Right lobe of liver (tissue), 6 donors: ENCODE measurements around the gene FARS2. TPM values are rescaled to one million over a fixed set of nuclear protein-coding genes. Genes with fewer than 3 reads are reported as not detected.

ENCODE experiments used
- ATAC-seq, 4 donors: fragments of 200-7000 bp; cut with Tn5 transposase; one replicate each; pipeline ENCODE4 v1.9.1; 2020; ENCODE audit warnings: mild to moderate bottlenecking in 4 of 4, moderate library complexity in 4 of 4
- DNase-seq, 3 donors: peaks; one replicate each; pipeline ENCODE4 v3.0.0-alpha.2; 2020
- H3K27ac ChIP-seq, 3 donors: fragments of 200-600 bp; one replicate each; pipeline ENCODE4 v1.8.0; 2022
- H3K27me3 ChIP-seq, 2 donors: fragments of 200-600 bp; one replicate each; pipeline ENCODE4 v1.8.0; 2022
- H3K36me3 ChIP-seq, 4 donors: fragments of 200-600 bp; sonication (generic) in 1 of 4; one replicate each; pipeline versions ENCODE4 v1.5.1 to v1.8.0; 2017 to 2022; ENCODE audit warnings: control low read depth in 1 of 4
- H3K4me1 ChIP-seq, 4 donors: fragments of 200-600 bp; sonication (generic) in 1 of 4; one replicate each; pipeline versions ENCODE4 v1.5.1 to v1.8.0; 2017 to 2022; ENCODE audit warnings: control low read depth in 1 of 4
- H3K4me3 ChIP-seq, 3 donors: fragments of 200-600 bp; one replicate each; pipeline ENCODE4 v1.8.0; 2022
- H3K9me3 ChIP-seq, 4 donors: fragments of 200-600 bp; sonication (generic) in 1 of 4; one replicate each; pipeline versions ENCODE4 v1.5.1 to v1.8.0; 2017 to 2022; ENCODE audit warnings: control low read depth in 1 of 4
- CTCF ChIP-seq, 4 donors: fragments of 200-600 bp in 3 of 4; fragments of 450-650 bp in 1 of 4; IDR thresholded peaks; one replicate each; pipeline versions ENCODE4 v1.5.1 to v1.8.0; 2016 to 2022; ENCODE audit warnings: antibody characterized with exemption in 4 of 4, mild to moderate bottlenecking in 2 of 4
- POLR2A ChIP-seq: fragments of 450-650 bp; IDR thresholded peaks from one replicate; pipeline ENCODE4 v1.6.1; 2017; ENCODE audit warnings: antibody characterized with exemption, mild to moderate bottlenecking
- WGBS: methylation state at CpG from one replicate; pipeline ENCODE4 v1.1.6; 2018; ENCODE audit warnings: low coverage, low lambda C conversion rate; ENCODE audit not compliant: insufficient coverage; ENCODE audit errors: missing lambda C conversion rate; 5-methylcytosine and 5-hydroxymethylcytosine counted together
- intact Hi-C, 2 donors: fragments of 100-400 bp; cut with DNase I; formaldehyde crosslinking; loops; one replicate each; pipeline versions ENCODE4 v1.11.2 to v1.14.1; 2022
- total RNA-seq, 6 experiments: library from RNA; depleted of rRNA in 2 of 6; stranded (reverse); fragments of >200 nt in 2 of 6; fragmentation: NEBNext Ultra II Directional in 3 of 6; extraction: Animal tissue kit (Norgen Biotek cat#: 25700) in 3 of 6; gene quantifications; one replicate each; pipeline versions ENCODE4 v1.1.0 to v1.2.4, GENCODE V29; 2016 to 2023
- donor health status: DM: no; HTN: yes; CAD: no.
- donor health status: DM: no; HTN: no; CAD: no.
- donor health status: DM: no; HTN: no; CAD: no.
- donor health status: DM: no; HTN: yes; CAD: no.
- donor health status: DM: no; HTN: yes; CAD: no.

FARS2 gene
- total RNA-seq, 6 experiments from 2014 or later = 7.2 to 12.9 (median 11.7) TPM

- TF ChIP-seq CTCF (IDR thresholded peaks at IDR 0.05) (no peak), POLR2A (no peak)
- no peaks in the 10 kb centered on the region for H3K4me1 ChIP-seq
- no peaks in the 10 kb centered on the region for H3K36me3 ChIP-seq
- intact Hi-C loops = no loop called here
- no peaks in the 10 kb centered on the region for H3K27me3 ChIP-seq
- 87% methylated on average over 13 of the region's 17 CpGs for WGBS
- ATAC-seq = no peak
- no peak overlapping the region for H3K4me3 ChIP-seq
- no peak for DNase-seq
- H3K27ac ChIP-seq = no peak overlapping the region
- no peaks in the 10 kb centered on the region for H3K9me3 ChIP-seq
These were observed 503.9 kb downstream of the FARS2 start for GRCh38 chr6:5765141-5765760.

GRCh38 chr6:5766260-5766659, 504.9 kb downstream of the FARS2 start:
- Histone ChIP-seq H3K27me3 (no peaks in the 10 kb centered on the region), H3K36me3 (no peaks in the 10 kb centered on the region), H3K4me1 (no peaks in the 10 kb centered on the region), H3K27ac (no peak overlapping the region), H3K9me3 (no peaks in the 10 kb centered on the region), H3K4me3 (no peak overlapping the region)
- intact Hi-C loops = no loop called here
- WGBS = 81% methylated on average over 3 of the region's 3 CpGs
- TF ChIP-seq POLR2A = no peak
- TF ChIP-seq CTCF (IDR thresholded peaks at IDR 0.05) = no peak
- ATAC-seq (no peak), DNase-seq (no peak)

- ATAC-seq (no peak), DNase-seq (no peak)
- intact Hi-C loops = no loop called here
- Histone ChIP-seq H3K4me1 (no peaks in the 10 kb centered on the region), H3K27ac (no peak overlapping the region), H3K9me3 (no peaks in the 10 kb centered on the region), H3K36me3 (no peaks in the 10 kb centered on the region), H3K27me3 (no peaks in the 10 kb centered on the region), H3K4me3 (no peak overlapping the region)
- WGBS = 100% methylated on average over 2 of the region's 2 CpGs
- no peak for TF ChIP-seq POLR2A
- TF ChIP-seq CTCF (IDR thresholded peaks at IDR 0.05) = no peak
These were observed 506.2 kb downstream of the FARS2 start for GRCh38 chr6:5767471-5767870.

GRCh38 chr6:5771211-5771610, 509.9 kb downstream of the FARS2 start:
- TF ChIP-seq POLR2A = no peak
- no peak for TF ChIP-seq CTCF (IDR thresholded peaks at IDR 0.05)
- no peak overlapping the region for H3K27ac ChIP-seq
- no peak for DNase-seq
- H3K4me3 ChIP-seq = no peak overlapping the region
- H3K9me3 ChIP-seq = no peaks in the 10 kb centered on the region
- H3K36me3 ChIP-seq = no peaks in the 10 kb centered on the region
- no peak for ATAC-seq
- 100% methylated on average over 5 of the region's 7 CpGs for WGBS
- H3K4me1 ChIP-seq = no peaks in the 10 kb centered on the region
- intact Hi-C loops = no loop called here
- no peaks in the 10 kb centered on the region for H3K27me3 ChIP-seq
